ENCODE data around the gene MLPH. TPM values are rescaled to one million over a fixed set of nuclear protein-coding genes. Genes with fewer than 3 reads are reported as not detected.
"Not testable (repeated sequence)": the region's sequence is repeated elsewhere in the genome, so short reads cannot be mapped to it uniquely, and the experiment has no call there.

The MLPH gene
- total RNA-seq, 1 donor from 2014 or later: 91.0 TPM

- H3K4me3 ChIP-seq: no peak overlapping the region
- DNase-seq (ENCODE audit: low spot score in 2 of 2): no peak
- intact Hi-C loops (cut with DNase I): loop anchor here (5.0 kb wide), 1 partner anchor 40 kb away; no protein-coding TSS in a partner anchor
- no peaks in the 10 kb centered on the region for H3K36me3 ChIP-seq
- H3K4me1 ChIP-seq: peaks cover 15 to 38% of the 10 kb centered on the region in 2 donors
- H3K27ac ChIP-seq: peak overlapping the region; percentile 79 to 90
- no peaks in the 10 kb centered on the region for H3K27me3 ChIP-seq
- H3K9me3 ChIP-seq: no peaks in the 10 kb centered on the region
- no peak for TF ChIP-seq CTCF (IDR thresholded peaks at IDR 0.05)
Measured at GRCh38 chr2:237592425-237592980, 105.5 kb downstream of the MLPH start.

DNA sequence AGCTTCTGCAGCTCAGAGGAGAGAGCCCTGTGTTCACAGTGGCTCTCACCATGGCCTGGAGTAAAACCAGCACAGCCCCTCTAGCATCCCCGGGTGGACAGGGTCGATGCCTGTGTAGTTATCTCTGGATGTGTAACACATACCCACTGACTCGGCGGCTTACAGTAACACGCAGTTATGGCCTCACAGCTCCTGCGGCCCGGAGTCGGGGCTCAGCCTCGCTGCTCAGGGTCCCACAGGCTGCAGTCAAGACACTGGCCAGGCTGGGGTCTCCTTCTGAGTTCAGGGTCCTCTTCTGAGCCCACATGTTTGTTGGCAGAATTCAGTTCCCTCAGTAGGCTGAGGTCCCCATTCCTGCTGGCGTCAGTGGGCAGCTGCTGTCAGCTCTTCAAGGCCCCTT, 106.0 kb downstream of the MLPH start:
- no peaks in the 10 kb centered on the region for H3K27me3 ChIP-seq
- no peak overlapping the region for H3K4me3 ChIP-seq
- DNase-seq (ENCODE audit: low spot score in 2 of 2): no peak
- H3K4me1 ChIP-seq: peaks cover 15 to 38% of the 10 kb centered on the region in 2 donors
- H3K27ac ChIP-seq: peak overlapping the region; percentile 79 to 90
- no peak for TF ChIP-seq CTCF (IDR thresholded peaks at IDR 0.05)
- intact Hi-C loops (cut with DNase I): loop anchor here (5.0 kb wide), 1 partner anchor 39 kb away; no protein-coding TSS in a partner anchor
- no peaks in the 10 kb centered on the region for H3K9me3 ChIP-seq
- H3K36me3 ChIP-seq: no peaks in the 10 kb centered on the region

GRCh38 chr2:237593596-237594320, 106.7 kb downstream of the MLPH start:
- Histone ChIP-seq H3K36me3 (no peaks in the 10 kb centered on the region), H3K4me1 (peaks cover 15 to 43% of the 10 kb centered on the region in 2 donors), H3K27ac (peak overlapping the region; percentile 79 to 90), H3K4me3 (no peak overlapping the region), H3K27me3 (no peaks in the 10 kb centered on the region), H3K9me3 (no peaks in the 10 kb centered on the region)
- intact Hi-C loops (cut with DNase I): loop anchor here (5.0 kb wide), 1 partner anchor 39 kb away; no protein-coding TSS in a partner anchor
- no peak for DNase-seq (ENCODE audit: low spot score in 2 of 2)
- TF ChIP-seq CTCF (IDR thresholded peaks at IDR 0.05): no peak

DNA sequence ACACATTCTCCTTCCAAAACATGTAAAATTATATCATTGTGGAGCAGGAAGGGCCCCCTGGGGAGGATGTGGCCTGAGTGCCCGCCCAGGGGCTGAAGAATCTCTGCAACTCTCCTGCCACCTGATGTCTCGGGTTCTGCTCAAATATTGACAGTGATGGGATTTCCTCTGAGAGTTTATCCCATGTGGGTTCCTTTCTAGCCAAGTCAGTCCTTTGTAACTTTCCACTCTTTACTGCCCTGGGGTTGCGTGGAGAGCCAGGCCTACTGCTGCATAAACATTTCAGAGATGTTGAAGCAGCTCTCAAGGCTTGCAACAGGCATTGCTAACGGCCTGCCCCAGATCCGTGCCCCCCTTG, 107.4 kb downstream of the MLPH start:
- H3K4me3 ChIP-seq: no peak overlapping the region
- no peak for DNase-seq (ENCODE audit: low spot score in 2 of 2)
- peak overlapping the region; percentile 79 to 90 for H3K27ac ChIP-seq
- no peaks in the 10 kb centered on the region for H3K9me3 ChIP-seq
- no peaks in the 10 kb centered on the region for H3K27me3 ChIP-seq
- no peak for TF ChIP-seq CTCF (IDR thresholded peaks at IDR 0.05)
- intact Hi-C loops (cut with DNase I): loop anchor here (5.0 kb wide), 1 partner anchor 38 kb away; no protein-coding TSS in a partner anchor
- no peaks in the 10 kb centered on the region for H3K36me3 ChIP-seq
- peaks cover 18 to 47% of the 10 kb centered on the region in 2 donors for H3K4me1 ChIP-seq

- peak overlapping the region; percentile 90 for H3K27ac ChIP-seq
- H3K36me3 ChIP-seq; DNase-seq (ENCODE audit: low spot score in 2 of 2); H3K9me3 ChIP-seq; H3K4me3 ChIP-seq; H3K27me3 ChIP-seq: not testable (repeated sequence)
- intact Hi-C loops (cut with DNase I): loop anchor here (5.0 kb wide), 1 partner anchor 81 kb away; no protein-coding TSS in a partner anchor
- H3K4me1 ChIP-seq: peaks cover 20 to 52% of the 10 kb centered on the region in 2 donors
Measured at GRCh38 chr2:237595829-237596519, 108.9 kb downstream of the MLPH start.

Measured in ascending aorta (tissue), 2 donors.